GM23248 (cell line): Measurements from ENCODE around the gene RHBDF2. TPM values are rescaled to one million over a fixed set of nuclear protein-coding genes. Genes with fewer than 3 reads are reported as not detected.
A peak's percentile ranks its signal among the peaks of the same experiment; 100 is the strongest.

Experiments used
- DNase-seq: peaks from one replicate; pipeline ENCODE4 v3.0.0-alpha.2; 2015
- H2AFZ ChIP-seq: fragments of 200-600 bp; sonication (generic); 2 replicates; pipeline ENCODE4 v1.6.1; 2016; ENCODE audit warnings: antibody characterized with exemption
- H3F3A ChIP-seq: fragments of 200-600 bp; sonication (generic); 2 replicates; pipeline ENCODE4 v1.6.1; 2016; ENCODE audit warnings: mild to moderate bottlenecking, antibody characterized with exemption, mixed run types; ENCODE audit not compliant: insufficient read depth
- H3K27ac ChIP-seq: fragments of 200-600 bp; sonication (generic); 2 replicates; pipeline ENCODE4 v1.5.1; 2016; ENCODE audit warnings: mild to moderate bottlenecking
- H3K27me3 ChIP-seq: fragments of 200-600 bp; sonication (generic); replicated peaks from 2 replicates; pipeline ENCODE4 v1.6.1; 2016; ENCODE audit warnings: mild to moderate bottlenecking; ENCODE audit not compliant: insufficient read depth
- H3K36me3 ChIP-seq: fragments of 200-600 bp; sonication (generic); 2 replicates; pipeline ENCODE4 v1.6.1; 2016; ENCODE audit warnings: low read depth, mild to moderate bottlenecking
- H3K4me1 ChIP-seq: fragments of 200-600 bp; sonication (generic); 2 replicates; pipeline ENCODE4 v1.6.1; 2016; ENCODE audit warnings: mild to moderate bottlenecking; ENCODE audit not compliant: insufficient read depth
- H3K4me2 ChIP-seq: fragments of 200-600 bp; sonication (generic); one replicate; pipeline ENCODE4 v1.6.1; 2016; ENCODE audit warnings: mild to moderate bottlenecking; ENCODE audit not compliant: unreplicated experiment
- H3K4me3 ChIP-seq: fragments of 200-600 bp; sonication (generic); 2 replicates; pipeline ENCODE4 v1.5.1; 2016; ENCODE audit warnings: mild to moderate bottlenecking
- H3K79me2 ChIP-seq: fragments of 200-600 bp; sonication (generic); 2 replicates; pipeline ENCODE4 v1.6.1; 2016; ENCODE audit warnings: mild to moderate bottlenecking; ENCODE audit not compliant: insufficient read depth
- H3K9ac ChIP-seq: fragments of 200-600 bp; sonication (generic); 2 replicates; pipeline ENCODE4 v1.6.1; 2016; ENCODE audit warnings: mild to moderate bottlenecking
- H3K9me2 ChIP-seq: fragments of 200-600 bp; sonication (generic); 2 replicates; pipeline ENCODE4 v1.6.1; 2016; ENCODE audit warnings: mixed run types, mild to moderate bottlenecking, moderate library complexity; ENCODE audit not compliant: insufficient read depth
- H3K9me3 ChIP-seq: fragments of 200-600 bp; sonication (generic); one replicate; pipeline ENCODE4 v1.6.1; 2017; ENCODE audit warnings: low read depth
- H4K20me1 ChIP-seq: fragments of 200-600 bp; sonication (generic); 2 replicates; pipeline ENCODE4 v1.6.0; 2016; ENCODE audit not compliant: insufficient read depth
- EZH2 ChIP-seq: fragments of 200-600 bp; sonication (generic); IDR thresholded peaks from 2 replicates; pipeline ENCODE4 v1.6.1; 2018; ENCODE audit warnings: antibody characterized with exemption, mild to moderate bottlenecking; ENCODE audit not compliant: insufficient read depth, poor library complexity, severe bottlenecking
- EZH2phosphoT487 ChIP-seq: fragments of 200-600 bp; sonication (generic); IDR thresholded peaks from 2 replicates; pipeline ENCODE4 v1.6.1; 2018; ENCODE audit warnings: antibody characterized with exemption, moderate library complexity, mild to moderate bottlenecking, low read depth; ENCODE audit not compliant: insufficient read depth
- WGBS, 2 experiments: methylation state at CpG; one replicate each; pipeline ENCODE4 v1.1.6; 2015 to 2017; ENCODE audit warnings: low lambda C conversion rate in 2 of 2, low coverage in 1 of 2; ENCODE audit errors: missing lambda C conversion rate in 2 of 2; 5-methylcytosine and 5-hydroxymethylcytosine counted together
- in situ Hi-C: fragments of 300-500 bp; cut with MboI; formaldehyde crosslinking; loops from 2 replicates; pipeline ENCODE4 v1.15.0; 2020
- polyA plus RNA-seq: library from polyadenylated mRNA; unstranded; fragments of >200 nt; fragmentation: Nextera tagmentation; extraction: Ambion mirVana; gene quantifications from 2 replicates; pipeline ENCODE4 v1.2.1, GENCODE V29; 2016
- total RNA-seq: library from RNA; depleted of rRNA; stranded (reverse); fragments of >200 nt; shearing (Covaris generic); gene quantifications from 2 replicates; pipeline ENCODE4 v1.2.3, GENCODE V29; 2014

RHBDF2 gene
- total and polyA plus RNA-seq, 2 experiments from 2014 or later = 8.9 to 12.7 TPM

DNA sequence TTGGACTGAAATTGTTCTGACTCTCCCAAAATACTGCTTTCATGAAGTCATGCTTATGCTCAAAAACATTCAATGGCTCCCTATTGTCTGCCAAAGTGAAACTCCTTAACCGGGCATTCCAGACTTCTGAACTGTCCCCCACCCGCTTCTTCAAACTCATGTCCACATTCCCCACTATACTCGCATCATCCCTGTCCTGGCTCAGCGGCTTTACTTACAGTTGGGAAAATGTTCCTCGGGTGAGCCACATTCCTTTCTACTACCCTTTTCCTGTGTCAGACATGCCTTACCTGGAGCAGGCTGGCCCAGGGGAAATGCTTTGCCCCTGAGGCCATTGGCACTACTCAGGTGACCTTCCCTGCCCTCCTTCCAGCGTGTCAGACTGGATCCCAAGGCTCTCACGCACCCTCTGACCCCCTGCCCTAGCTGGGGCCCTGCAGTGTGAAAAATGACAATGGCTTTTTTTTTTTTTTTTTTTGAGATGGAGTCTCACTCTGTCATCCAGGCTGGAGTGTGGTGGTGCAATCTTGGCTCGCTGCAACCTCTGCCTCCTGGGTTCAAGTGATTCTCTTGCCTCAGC, 30.9 kb upstream of the RHBDF2 start:
- Histone ChIP-seq H4K20me1 (no peaks in the 10 kb centered on the region), H2AFZ (no peak overlapping the region), H3K27ac (no peak overlapping the region), H3K36me3 (no peaks in the 10 kb centered on the region), H3K27me3 (no peaks in the 10 kb centered on the region), H3K9me3 (no peaks in the 10 kb centered on the region), H3K79me2 (no peaks in the 10 kb centered on the region), H3K9ac (no peak overlapping the region), H3F3A (peaks cover 5% of the 10 kb centered on the region; the same call in 1 of the 2 replicates), H3K4me1 (peaks cover 22% of the 10 kb centered on the region), H3K4me3 (no peak overlapping the region), H3K4me2 (no peak overlapping the region), H3K9me2 (no peaks in the 10 kb centered on the region)
- in situ Hi-C loops = no loop called here
- TF ChIP-seq EZH2 (no peak), EZH2phosphoT487 (no peak)
- 88% methylated on average over 8 of the region's 8 CpGs for WGBS, 2 experiments
- DNase-seq = no peak

DNA sequence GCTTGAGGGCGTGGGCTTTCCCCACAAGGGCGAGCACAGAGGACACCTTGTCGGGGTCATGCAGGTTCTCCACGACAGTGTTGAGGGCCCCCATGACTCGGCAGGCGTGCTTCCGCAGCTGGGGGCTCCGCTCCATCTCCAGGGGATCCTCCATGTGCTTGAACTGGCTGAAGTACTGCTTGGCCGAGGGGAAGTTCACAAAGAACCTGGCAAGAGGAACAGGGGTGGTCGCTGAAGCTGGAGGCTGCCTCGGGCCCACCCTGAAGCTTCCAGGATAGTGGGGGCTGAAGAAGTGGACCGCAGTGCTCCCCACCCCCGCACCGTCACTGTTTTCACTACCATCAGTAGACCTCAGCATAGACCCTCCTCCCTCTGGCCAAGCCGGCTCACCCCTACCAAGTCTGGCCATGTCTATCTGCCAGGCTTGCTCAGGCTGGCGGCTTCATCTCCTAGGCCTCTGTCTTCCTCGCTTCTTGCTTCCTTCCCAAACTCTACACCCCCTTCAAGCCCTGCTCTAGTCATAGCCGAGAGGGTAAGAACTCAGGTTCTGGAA, 30.3 kb upstream of the RHBDF2 start:
- no peak for DNase-seq
- in situ Hi-C loops = no loop called here

DNA sequence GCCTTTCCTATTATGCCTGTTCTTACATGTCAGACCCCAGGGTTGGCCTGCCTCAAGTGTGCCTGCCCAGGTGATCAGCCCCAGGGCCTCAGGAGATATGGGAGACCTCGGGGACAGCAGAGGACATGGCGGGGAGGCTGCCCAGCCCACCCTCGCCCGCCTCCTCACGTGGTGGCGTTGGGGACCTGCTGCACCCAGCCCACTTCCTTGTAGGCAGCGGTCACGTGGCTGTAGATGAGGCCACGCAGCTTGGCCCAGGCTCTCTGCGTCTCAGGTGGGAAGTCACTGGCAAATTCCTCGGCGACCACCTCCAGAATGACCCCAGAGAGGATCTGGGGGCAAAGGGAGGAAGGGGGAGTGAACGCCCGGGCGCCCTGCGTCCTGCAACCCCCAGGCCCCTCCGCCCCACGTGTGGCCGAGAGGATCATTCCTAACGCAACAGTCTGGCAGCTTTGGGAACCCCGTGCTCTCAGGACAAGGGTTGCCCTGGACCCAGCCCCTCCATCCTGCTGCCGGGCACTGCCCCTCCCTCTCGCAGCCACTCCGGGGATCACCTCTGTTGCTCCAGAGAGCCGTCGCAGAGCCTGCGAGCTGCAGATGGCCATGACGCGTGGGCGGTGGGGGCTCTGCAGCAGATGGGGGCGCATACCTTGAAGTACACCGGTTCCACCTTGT, 29.7 kb upstream of the RHBDF2 start:
- TF ChIP-seq EZH2phosphoT487 (no peak), EZH2 (no peak)
- Histone ChIP-seq H3K27me3 (no peaks in the 10 kb centered on the region), H3K4me2 (no peak overlapping the region)

More for the DNA sequence above, 30.3 kb upstream of the RHBDF2 start:
- Histone ChIP-seq H3K79me2 (no peaks in the 10 kb centered on the region), H3K4me1 (peaks cover 22% of the 10 kb centered on the region), H3K9ac (no peak overlapping the region), H4K20me1 (no peaks in the 10 kb centered on the region), H3K27ac (no peak overlapping the region), H3K4me3 (no peak overlapping the region), H3K27me3 (no peaks in the 10 kb centered on the region), H2AFZ (no peak overlapping the region), H3K4me2 (no peak overlapping the region), H3K9me3 (no peaks in the 10 kb centered on the region), H3F3A (peaks cover 5% of the 10 kb centered on the region; the same call in 1 of the 2 replicates), H3K36me3 (no peaks in the 10 kb centered on the region), H3K9me2 (no peaks in the 10 kb centered on the region)
- no peak for TF ChIP-seq EZH2phosphoT487
- TF ChIP-seq EZH2 = no peak
- 81 to 90% methylated on average over 17 to 18 of the region's 18 CpGs for WGBS, 2 experiments

DNA sequence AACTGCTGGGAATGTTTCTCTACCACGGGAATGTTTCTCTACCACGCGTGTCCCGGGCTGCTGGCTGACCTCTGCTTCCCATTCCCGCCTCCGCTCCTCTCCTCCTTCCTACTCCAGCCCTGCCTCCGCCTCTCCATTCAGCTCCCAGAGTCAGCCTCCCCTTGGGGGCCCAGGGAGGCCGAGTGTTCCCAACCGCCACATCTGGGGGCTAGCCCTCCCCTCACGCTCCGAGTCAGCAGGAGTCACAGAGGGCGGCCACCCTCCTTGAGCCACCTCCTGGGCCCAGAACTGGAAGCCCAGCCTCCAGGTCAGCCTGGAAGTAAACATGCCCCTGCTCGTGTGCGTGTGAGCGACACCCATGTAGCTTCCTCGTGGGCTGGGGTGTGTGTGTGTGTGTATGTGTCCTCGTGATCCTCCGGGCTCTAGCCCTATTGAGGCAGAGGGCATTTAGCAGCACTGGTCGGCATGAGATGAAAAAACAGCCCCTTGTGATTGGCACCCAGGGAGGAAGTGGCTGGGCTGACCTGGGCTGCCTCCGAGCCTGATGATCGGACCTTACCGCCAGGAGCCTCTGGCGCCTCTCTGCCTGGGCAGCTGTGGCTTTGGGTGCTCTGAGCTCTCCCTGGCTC, 29.0 kb upstream of the RHBDF2 start:
- TF ChIP-seq EZH2phosphoT487 = no peak
- TF ChIP-seq EZH2 = no peak
- no peaks in the 10 kb centered on the region for H3K9me2 ChIP-seq
- H3K4me1 ChIP-seq = peaks cover 24% of the 10 kb centered on the region
- no peaks in the 10 kb centered on the region for H3K9me3 ChIP-seq
- DNase-seq = peak; percentile 81
- H3K27ac ChIP-seq = peak overlapping the region; percentile 94
- H4K20me1 ChIP-seq = no peaks in the 10 kb centered on the region
- H3K4me3 ChIP-seq = 0 out of 2 replicates have a peak overlapping the region, but pooled peaks have one; percentile 8
- H3K9ac ChIP-seq = peak overlapping the region; percentile 82
- peak overlapping the region; percentile 61 for H2AFZ ChIP-seq
- no peaks in the 10 kb centered on the region for H3K79me2 ChIP-seq
- peak overlapping the region; percentile 57 for H3K4me2 ChIP-seq
- H3K36me3 ChIP-seq = no peaks in the 10 kb centered on the region
- H3F3A ChIP-seq = peaks cover 5% of the 10 kb centered on the region; the same call in 1 of the 2 replicates
- WGBS, 2 experiments = 14 to 17% methylated on average over 20 to 23 of the region's 23 CpGs
- H3K27me3 ChIP-seq = no peaks in the 10 kb centered on the region
- in situ Hi-C loops = no loop called here

More for the DNA sequence above, 29.7 kb upstream of the RHBDF2 start:
- DNase-seq = no peak
- H3K9me2 ChIP-seq = no peaks in the 10 kb centered on the region
- peak overlapping the region; percentile 94 for H3K27ac ChIP-seq
- H3K9ac ChIP-seq = peak overlapping the region; percentile 82
- H4K20me1 ChIP-seq = no peaks in the 10 kb centered on the region
- 94 to 96% methylated on average over 25 to 30 of the region's 32 CpGs for WGBS, 2 experiments
- no peaks in the 10 kb centered on the region for H3K9me3 ChIP-seq
- H3F3A ChIP-seq = peaks cover 5% of the 10 kb centered on the region; the same call in 1 of the 2 replicates
- no peaks in the 10 kb centered on the region for H3K79me2 ChIP-seq
- in situ Hi-C loops = no loop called here
- peaks cover 22% of the 10 kb centered on the region for H3K4me1 ChIP-seq
- H3K36me3 ChIP-seq = no peaks in the 10 kb centered on the region
- no peak overlapping the region for H3K4me3 ChIP-seq
- peak overlapping the region; percentile 61 for H2AFZ ChIP-seq
